Sciatic nerve (tissue), 2 donors: Measurements from ENCODE around the gene FOLR2. TPM values are rescaled to one million over a fixed set of nuclear protein-coding genes. Genes with fewer than 3 reads are reported as not detected.

ENCODE experiments used
- ATAC-seq: fragments of 200-7000 bp; cut with Tn5 transposase; one replicate; pipeline ENCODE4 v1.9.1; 2020; ENCODE audit warnings: mild to moderate bottlenecking, moderate library complexity
- DNase-seq: peaks from one replicate; pipeline ENCODE4 v3.0.0-alpha.2; 2020; ENCODE audit warnings: low spot score
- intact Hi-C: fragments of 100-400 bp; cut with DNase I; formaldehyde crosslinking; loops from one replicate; pipeline ENCODE4 v1.14.2; 2022
- total RNA-seq: library from RNA; stranded (reverse); fragmentation: NEBNext Ultra II Directional; extraction: Animal tissue kit (Norgen Biotek cat#: 25700); gene quantifications from one replicate; pipeline ENCODE4 v1.2.1, GENCODE V29; 2021
- donor health status: DM: no; HTN: no; CAD: no.
- donor health status: DM: no; HTN: no; CAD: no.

Gene FOLR2
- total RNA-seq, 1 donor from 2014 or later, result 28.4 TPM

DNA sequence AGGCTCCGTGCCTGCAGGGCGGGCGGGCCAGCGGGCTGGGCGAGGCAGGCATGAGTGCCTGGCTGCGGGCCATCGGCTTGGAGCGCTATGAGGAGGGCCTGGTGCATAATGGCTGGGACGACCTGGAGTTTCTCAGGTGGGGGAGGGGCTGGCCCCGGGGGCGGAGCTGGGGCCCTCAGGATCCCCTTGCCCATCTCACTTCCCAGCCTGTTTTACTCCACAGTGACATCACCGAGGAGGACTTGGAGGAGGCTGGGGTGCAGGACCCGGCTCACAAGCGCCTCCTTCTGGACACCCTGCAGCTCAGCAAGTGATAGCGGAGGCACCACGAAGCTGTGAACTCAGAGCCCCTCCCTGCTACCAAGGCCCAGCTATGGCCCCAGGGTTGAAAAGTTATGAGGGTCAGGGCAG, 21.5 kb downstream of the FOLR2 start:
- ATAC-seq, result peak; percentile 51
- DNase-seq, result no peak
- intact Hi-C loops, result no loop called here

DNA sequence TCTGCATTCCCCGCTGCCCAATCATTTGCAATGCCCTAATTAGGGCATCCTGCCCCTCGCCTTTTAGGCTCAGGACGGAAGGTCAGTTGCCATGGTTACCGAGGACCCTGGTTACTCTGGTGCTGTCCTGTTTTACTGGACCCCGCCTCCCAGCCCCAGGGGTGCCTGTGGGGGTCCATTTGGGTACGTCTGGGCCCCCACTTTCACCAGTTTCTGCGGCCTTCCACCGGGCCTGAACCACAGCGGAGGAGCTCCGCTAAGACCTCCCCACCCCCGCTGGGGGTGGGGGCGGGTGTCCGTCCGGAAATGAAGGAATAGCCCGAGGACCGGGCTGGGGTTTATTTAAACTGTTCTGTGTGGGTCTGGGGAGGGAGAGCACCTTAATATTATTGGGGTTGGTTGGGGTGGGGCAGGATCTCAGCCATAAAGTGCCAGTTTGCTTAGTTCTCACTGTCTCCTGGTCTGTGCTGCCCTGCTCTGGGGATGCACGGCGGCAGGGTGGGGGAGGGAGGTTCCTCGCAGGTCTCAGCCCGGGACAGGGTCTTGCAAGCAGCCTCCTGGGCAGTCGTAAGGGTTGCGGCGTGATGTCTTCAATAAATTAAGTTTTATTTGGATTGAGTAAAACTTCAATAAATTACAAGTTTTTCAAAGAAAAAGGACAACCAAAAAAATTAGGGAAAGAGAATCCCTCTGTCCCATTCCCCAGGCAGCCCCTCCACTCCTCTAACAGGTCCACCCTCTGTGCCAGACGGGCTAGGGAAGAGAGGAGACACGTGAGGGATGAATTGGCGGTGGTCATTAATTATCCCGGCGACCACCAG, 22.1 kb downstream of the FOLR2 start:
- no peak for DNase-seq
- no peak for ATAC-seq
- intact Hi-C loops, result no loop called here

GRCh38 chr11:72239313-72239848, 22.8 kb downstream of the FOLR2 start:
- DNase-seq, result no peak
- ATAC-seq, result peak; percentile 6
- intact Hi-C loops, result no loop called here

GRCh38 chr11:72239849-72240460, 23.4 kb downstream of the FOLR2 start:
- ATAC-seq (peak; percentile 51), DNase-seq (peak; percentile 78)
- intact Hi-C loops, result no loop called here

DNA sequence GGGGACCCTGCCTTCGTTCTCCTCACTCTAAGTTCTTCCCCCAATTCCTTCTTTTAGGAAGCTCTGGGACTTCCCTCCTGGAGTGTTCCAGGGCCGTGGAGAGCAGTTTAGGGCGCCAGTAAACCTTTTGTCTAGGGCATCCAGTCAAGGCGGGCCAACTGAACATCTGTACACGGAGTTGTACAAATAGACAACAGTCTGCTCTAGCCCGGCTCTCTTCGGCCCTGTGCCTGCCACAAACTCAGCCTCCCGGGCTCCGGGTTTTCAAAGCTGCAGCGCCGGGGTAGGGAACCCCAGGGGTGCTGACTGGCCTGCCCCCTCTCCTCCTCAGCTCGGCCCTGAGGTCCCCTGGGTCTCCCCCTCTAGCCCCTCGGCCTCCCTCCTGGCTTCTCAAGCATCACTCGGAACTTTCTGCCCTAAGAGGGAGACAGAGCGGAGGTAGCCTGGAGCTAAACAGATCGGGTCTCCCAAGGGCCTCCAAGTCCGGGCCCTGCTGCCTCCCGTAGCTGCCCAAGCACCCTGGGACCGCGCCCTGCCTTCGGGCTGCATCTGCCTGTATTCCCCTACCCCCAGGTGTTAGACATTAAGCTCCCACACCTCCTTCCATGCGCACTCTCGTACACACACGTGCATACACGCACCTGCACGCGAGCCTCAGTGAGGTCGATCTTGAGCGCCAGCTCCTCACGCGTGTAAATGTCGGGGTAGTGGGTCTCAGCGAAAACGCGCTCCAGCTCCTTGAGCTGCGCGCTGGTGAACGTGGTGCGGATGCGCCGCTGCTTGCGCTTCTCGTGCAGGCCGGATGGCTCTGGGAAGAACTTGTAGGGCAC, 24.1 kb downstream of the FOLR2 start:
- intact Hi-C loops, result no loop called here
- ATAC-seq, result peak; percentile 35
- no peak for DNase-seq

DNA sequence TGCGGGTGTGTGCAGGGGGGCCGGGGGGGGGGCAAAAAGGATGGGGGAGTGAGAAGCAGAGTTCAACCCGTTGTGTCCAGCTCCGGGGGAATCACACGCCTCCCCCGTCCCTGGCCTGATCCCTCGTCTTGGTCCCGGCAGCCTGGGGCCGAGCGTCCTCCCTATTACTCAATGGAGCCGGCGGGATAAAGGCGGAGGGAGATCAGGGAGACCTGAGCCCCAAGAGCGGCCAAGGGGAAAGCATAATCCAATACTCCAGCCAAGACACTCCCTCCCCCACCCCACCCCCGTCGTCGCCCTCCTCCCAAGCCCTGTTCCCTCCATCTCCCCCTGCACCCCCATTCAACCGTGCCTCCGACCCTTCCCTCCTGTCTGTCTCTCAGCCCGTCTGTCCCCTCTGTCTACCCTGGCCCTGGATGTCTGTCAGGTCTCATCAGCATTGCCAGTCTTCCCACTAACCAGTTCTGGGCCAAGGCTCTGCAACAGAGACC, 24.7 kb downstream of the FOLR2 start:
- DNase-seq (no peak), ATAC-seq (no peak)
- intact Hi-C loops, result no loop called here

DNA sequence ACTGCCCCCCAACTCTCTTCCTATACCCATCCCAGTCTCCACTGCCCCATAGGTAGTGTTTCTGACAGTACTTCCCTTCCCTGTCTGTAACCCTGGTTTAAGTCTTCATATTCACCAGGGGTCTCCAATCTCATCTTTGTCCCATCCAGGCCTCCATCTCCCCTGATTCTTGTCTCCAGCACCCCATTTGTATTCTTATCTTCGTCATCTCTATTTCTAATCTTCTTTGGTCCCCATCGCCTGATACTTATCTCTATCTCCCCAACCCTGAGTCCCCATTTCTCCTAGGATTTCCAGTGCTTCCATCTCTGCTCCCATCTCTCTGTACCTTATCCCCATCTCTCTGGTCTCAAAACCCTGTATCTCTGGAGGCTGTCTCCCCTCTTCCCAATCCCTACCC, 25.5 kb downstream of the FOLR2 start:
- DNase-seq, result no peak
- intact Hi-C loops, result no loop called here
- no peak for ATAC-seq

DNA sequence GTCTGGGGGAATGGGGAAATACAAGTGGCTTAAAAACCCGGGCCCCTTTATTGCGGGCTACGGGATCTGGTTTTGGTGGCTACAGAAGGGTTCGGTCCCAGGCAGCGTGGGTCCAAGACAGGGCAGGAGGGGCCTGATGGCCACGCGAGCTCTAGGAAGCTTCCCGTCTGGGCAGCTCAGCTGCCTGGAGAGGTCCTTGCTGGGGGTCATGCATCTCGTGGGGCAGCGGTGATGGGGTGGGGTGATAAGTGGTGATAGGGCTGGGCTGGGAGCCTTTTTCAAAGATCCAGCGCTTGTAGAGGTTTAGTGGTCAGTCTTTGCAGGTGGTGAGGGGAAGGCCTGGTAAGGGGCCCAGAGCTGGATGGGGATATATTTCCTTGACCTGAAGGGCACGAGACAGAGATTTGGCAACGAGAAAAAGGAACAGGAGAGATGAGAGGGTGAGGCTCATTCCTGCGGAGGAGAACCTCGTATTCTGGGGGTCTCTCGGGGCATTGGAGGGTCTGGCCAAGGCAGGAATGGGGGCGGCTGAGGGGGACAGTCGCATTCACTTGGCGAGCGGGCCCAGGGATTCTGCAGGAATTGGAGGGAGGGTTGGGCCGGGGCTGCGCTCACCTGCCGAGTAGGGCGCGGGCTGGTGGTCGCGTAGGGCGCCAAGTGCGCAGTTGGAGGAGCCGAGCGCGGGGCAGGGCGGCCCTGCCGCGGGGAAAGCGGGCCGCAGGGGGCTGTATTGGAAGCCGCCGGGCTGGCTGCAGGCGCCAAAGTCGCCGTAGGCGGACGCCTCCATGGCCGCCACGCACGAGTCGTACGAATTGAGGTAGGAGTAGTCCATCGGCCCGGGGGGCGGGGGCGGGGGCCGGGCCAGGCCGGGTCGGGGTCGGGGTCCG, 26.8 kb downstream of the FOLR2 start:
- ATAC-seq, result no peak
- intact Hi-C loops, result no loop called here
- DNase-seq, result no peak

DNA sequence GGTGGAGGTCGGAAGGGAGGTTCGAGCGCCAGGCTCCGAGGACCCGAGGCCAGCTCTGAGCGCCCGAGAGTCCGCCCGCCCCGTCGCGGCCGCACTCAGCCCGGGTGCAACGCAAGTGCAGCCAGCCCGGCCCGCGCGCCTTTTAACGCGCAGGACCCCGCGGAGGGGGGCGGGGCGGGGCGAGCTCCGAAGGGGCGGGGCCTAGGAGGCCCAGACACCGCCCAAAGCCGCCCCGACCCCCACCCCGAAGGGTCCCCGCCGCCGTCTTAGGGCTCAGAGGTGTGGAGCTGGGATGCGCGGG, 27.4 kb downstream of the FOLR2 start, which contains the start of gene PHOX2A:
TSS of gene PHOX2A (minus strand) at position 117 of the 301 bp plus-strand sequence. CDS start 172 bp downstream, outside the sequence.
- ATAC-seq (no peak), DNase-seq (no peak)
- intact Hi-C loops, result no loop called here

- no peak for ATAC-seq
- intact Hi-C loops, result no loop called here
- DNase-seq, result no peak
These were observed 28.0 kb downstream of the FOLR2 start for GRCh38 chr11:72244361-72245262.

DNA sequence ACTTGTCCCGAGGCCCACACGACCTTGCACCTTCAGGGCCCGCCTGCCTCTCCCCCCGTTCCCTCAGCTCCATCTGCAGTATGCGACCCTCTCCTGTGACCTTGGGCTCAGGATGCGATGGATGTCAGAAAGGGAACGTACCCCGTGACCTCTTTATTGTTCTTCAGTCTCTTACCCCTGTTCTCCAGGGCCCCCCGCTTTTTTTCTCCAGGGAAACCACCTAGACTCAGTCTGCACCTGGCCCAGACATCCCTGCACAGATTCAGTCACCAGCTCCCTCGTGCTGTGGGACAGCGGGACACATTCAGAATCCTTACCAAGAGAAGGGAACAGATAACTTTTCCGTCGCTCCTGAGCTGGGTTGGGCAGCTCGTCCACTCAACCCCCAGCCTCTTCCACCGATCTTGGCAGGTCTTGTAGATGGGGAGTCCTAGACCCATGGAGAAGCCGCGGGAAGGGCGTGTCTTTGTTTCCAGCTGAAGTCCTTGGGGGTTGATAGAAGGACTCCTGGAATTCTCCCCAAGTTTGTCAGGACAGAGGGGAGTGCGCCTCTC, 28.7 kb downstream of the FOLR2 start:
- intact Hi-C loops, result no loop called here
- ATAC-seq (no peak), DNase-seq (no peak)

DNA sequence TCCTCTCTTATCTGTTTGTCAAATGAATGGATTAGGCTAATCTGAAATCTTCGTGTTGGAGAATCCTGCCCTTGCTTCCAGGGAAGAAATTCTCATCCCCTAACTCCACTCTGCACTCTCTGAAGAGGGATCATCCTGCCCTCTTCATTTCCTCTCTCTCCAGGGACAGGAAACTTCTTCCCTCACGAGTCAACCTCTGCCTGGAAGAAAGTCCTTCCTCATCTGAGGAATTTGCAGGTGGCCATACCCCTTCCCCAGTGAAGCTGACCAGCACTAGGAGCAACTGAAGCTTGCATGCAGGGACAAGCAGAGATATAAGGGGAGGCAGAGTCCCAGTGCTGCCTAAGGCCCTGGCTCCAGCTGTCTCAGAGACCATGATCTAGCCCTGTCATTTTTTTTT, 31.0 kb downstream of the FOLR2 start:
- intact Hi-C loops, result no loop called here
- ATAC-seq, result no peak
- no peak for DNase-seq

- DNase-seq (no peak), ATAC-seq (no peak)
- intact Hi-C loops, result no loop called here
These were observed 33.4 kb downstream of the FOLR2 start for GRCh38 chr11:72249961-72250360.

DNA sequence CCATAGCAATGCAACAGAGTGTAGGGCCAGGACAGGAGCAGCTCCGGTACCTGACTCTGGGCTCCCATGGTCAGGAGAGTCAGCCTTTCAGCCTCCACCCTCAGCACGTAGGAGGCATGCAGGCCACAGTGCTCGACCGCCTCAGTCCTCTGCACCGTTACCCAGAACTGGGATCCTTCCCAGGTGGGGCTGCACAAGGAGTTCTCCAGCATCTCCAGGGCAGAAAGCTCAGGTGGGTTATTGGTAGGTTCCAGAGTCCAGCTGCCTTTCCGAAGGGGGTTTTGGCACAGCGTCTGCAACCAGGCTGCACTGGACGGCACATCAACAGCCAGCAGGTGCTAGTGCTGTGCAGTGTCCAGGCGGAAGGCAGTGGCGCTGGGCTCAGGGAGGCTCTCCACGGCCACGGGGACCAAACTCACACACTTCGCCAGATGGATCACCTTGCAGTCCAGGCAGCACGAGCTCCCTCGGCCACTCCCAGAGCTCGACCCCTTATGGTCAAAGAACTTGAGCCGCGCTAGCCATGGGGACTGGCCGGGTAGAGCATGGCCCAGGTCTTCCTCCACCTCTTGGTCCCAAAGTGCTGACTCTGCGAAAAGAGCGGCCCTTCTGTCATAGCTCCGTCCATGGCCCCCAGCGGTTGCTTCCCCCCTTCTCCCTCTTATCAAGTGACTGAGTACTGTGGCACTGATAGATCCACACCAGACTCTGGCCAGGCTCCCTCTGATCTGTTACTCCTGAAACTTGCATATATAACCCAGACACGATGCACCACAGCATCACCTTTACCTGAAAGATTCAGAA, 34.3 kb downstream of the FOLR2 start:
- ATAC-seq (no peak), DNase-seq (no peak)
- intact Hi-C loops, result no loop called here

DNA sequence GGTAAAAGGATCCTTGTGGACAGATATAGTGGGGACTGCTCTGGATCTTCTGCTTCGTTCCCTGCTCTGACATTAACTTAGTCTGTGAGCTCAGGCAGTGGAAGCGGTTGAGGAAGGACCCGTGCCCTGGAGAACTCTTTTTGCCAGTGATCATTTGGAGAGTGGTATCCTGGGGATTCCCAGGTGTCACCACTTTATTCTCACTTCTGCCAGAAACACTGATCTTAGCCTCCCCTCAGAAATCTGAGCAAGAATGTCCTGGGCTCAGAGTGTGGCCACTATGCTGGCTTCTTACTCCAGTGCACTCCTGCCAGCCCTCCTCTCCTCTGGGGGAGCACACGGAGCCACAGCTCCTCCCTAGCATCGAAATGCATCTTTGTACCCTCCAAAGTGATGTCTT, 35.0 kb downstream of the FOLR2 start:
- intact Hi-C loops, result no loop called here
- no peak for DNase-seq
- no peak for ATAC-seq

- intact Hi-C loops, result no loop called here
- DNase-seq, result no peak
- ATAC-seq, result no peak
These were observed 36.8 kb downstream of the FOLR2 start for GRCh38 chr11:72253392-72253791.
